Stimulated activated memory B cell treated with anti-CD40 and anti-IgM and Interleukin-4, amounts not matched to agents 10 μg/mL and 1 μg/mL and 100 μg/mL, for 72 hours (primary cell): ENCODE measurements around the gene SBF2.
"Not testable (repeated sequence)": the region's sequence is repeated elsewhere in the genome, so short reads cannot be mapped to it uniquely, and the experiment has no call there.

Experiments
- ATAC-seq: fragments of 150-1000 bp; cut with Tn5 transposase; 2 replicates; pipeline ENCODE4 v1.10.0; 2021
- H3K27ac Mint-ChIP-seq: one replicate; pipeline ENCODE4 v1.8.0; 2022; ENCODE audit warnings: mild to moderate bottlenecking, mixed read lengths
- H3K27me3 Mint-ChIP-seq: one replicate; pipeline ENCODE4 v1.8.0; 2022; ENCODE audit warnings: mixed read lengths
- H3K36me3 Mint-ChIP-seq: one replicate; pipeline ENCODE4 v1.8.0; 2022; ENCODE audit warnings: mixed read lengths
- H3K4me1 Mint-ChIP-seq: one replicate; pipeline ENCODE4 v1.8.0; 2022; ENCODE audit warnings: mixed read lengths
- H3K4me3 Mint-ChIP-seq: one replicate; pipeline ENCODE4 v1.8.0; 2022; ENCODE audit warnings: mild to moderate bottlenecking, moderate library complexity, mixed read lengths
- H3K9me3 Mint-ChIP-seq: one replicate; pipeline ENCODE4 v1.8.0; 2022; ENCODE audit warnings: mixed read lengths

Gene SBF2

GRCh38 chr11:9755561-9756185 is 538.3 kb downstream of the SBF2 start:
- Mint-ChIP-seq H3K4me3 (peak overlapping the region; percentile 45), H3K27me3 (no peaks in the 10 kb centered on the region), H3K36me3 (peaks cover 14% of the 10 kb centered on the region), H3K4me1 (peaks cover 80% of the 10 kb centered on the region), H3K9me3 (no peaks in the 10 kb centered on the region), H3K27ac (peak overlapping the region; percentile 96)
- ATAC-seq = no peak

GRCh38 chr11:9754010-9754471 is 540.0 kb downstream of the SBF2 start:
- Mint-ChIP-seq H3K4me1 (peaks cover 74% of the 10 kb centered on the region), H3K4me3 (no peak overlapping the region), H3K27ac (peak overlapping the region; percentile 96), H3K9me3 (no peaks in the 10 kb centered on the region), H3K27me3 (no peaks in the 10 kb centered on the region), H3K36me3 (peaks cover 26% of the 10 kb centered on the region)
- no peak for ATAC-seq

- no peak overlapping the region for H3K4me3 Mint-ChIP-seq
- no peaks in the 10 kb centered on the region for H3K27me3 Mint-ChIP-seq
- peaks cover 36% of the 10 kb centered on the region for H3K36me3 Mint-ChIP-seq
- ATAC-seq = no peak
- peak overlapping the region; percentile 96 for H3K27ac Mint-ChIP-seq
- H3K9me3 Mint-ChIP-seq = no peaks in the 10 kb centered on the region
- H3K4me1 Mint-ChIP-seq = peaks cover 78% of the 10 kb centered on the region
Observed at GRCh38 chr11:9753021-9753420, 541.0 kb downstream of the SBF2 start.

- no peak for ATAC-seq
- Mint-ChIP-seq H3K9me3 (no peaks in the 10 kb centered on the region), H3K4me3 (no peak overlapping the region), H3K36me3 (peaks cover 43% of the 10 kb centered on the region), H3K27ac (peak overlapping the region; percentile 96), H3K4me1 (peaks cover 79% of the 10 kb centered on the region), H3K27me3 (no peaks in the 10 kb centered on the region)
Observed at GRCh38 chr11:9752091-9752490, 541.9 kb downstream of the SBF2 start.

GRCh38 chr11:9750551-9750950 is 543.5 kb downstream of the SBF2 start:
- Mint-ChIP-seq H3K9me3 (no peaks in the 10 kb centered on the region), H3K36me3 (peaks cover 54% of the 10 kb centered on the region), H3K4me1 (peaks cover 79% of the 10 kb centered on the region), H3K4me3 (no peak overlapping the region), H3K27me3 (no peaks in the 10 kb centered on the region), H3K27ac (peak overlapping the region; percentile 75)
- no peak for ATAC-seq

- Mint-ChIP-seq H3K9me3 (no peaks in the 10 kb centered on the region), H3K4me1 (peaks cover 69% of the 10 kb centered on the region), H3K36me3 (peaks cover 59% of the 10 kb centered on the region), H3K27ac (peak overlapping the region; percentile 87), H3K27me3 (no peaks in the 10 kb centered on the region), H3K4me3 (peak overlapping the region; percentile 66)
- ATAC-seq = peak; percentile 87
Observed at GRCh38 chr11:9748361-9748970, 545.6 kb downstream of the SBF2 start.

- H3K36me3 Mint-ChIP-seq = peaks cover 57% of the 10 kb centered on the region
- H3K9me3 Mint-ChIP-seq = no peaks in the 10 kb centered on the region
- no peaks in the 10 kb centered on the region for H3K27me3 Mint-ChIP-seq
- H3K4me3 Mint-ChIP-seq = peak overlapping the region; percentile 66
- peak overlapping the region; percentile 87 for H3K27ac Mint-ChIP-seq
- peaks cover 63% of the 10 kb centered on the region for H3K4me1 Mint-ChIP-seq
- ATAC-seq = no peak
Observed at GRCh38 chr11:9747828-9748227, 546.2 kb downstream of the SBF2 start.

- Mint-ChIP-seq H3K4me1 (peaks cover 62% of the 10 kb centered on the region), H3K4me3 (no peak overlapping the region), H3K36me3 (peaks cover 59% of the 10 kb centered on the region), H3K27ac (peak overlapping the region; percentile 87), H3K9me3 (no peaks in the 10 kb centered on the region), H3K27me3 (no peaks in the 10 kb centered on the region)
- ATAC-seq = no peak
Observed at GRCh38 chr11:9747229-9747628, 546.8 kb downstream of the SBF2 start.

- Mint-ChIP-seq H3K36me3 (peaks cover 67% of the 10 kb centered on the region), H3K27ac (peak overlapping the region; percentile 87), H3K4me1 (peaks cover 64% of the 10 kb centered on the region), H3K4me3 (peak overlapping the region; percentile 42), H3K27me3 (no peaks in the 10 kb centered on the region), H3K9me3 (no peaks in the 10 kb centered on the region)
- peak; percentile 85 for ATAC-seq
Observed at GRCh38 chr11:9745411-9746211, 548.4 kb downstream of the SBF2 start.

- H3K36me3 Mint-ChIP-seq = peaks cover 71% of the 10 kb centered on the region
- H3K9me3 Mint-ChIP-seq, H3K27me3 Mint-ChIP-seq, ATAC-seq, H3K4me3 Mint-ChIP-seq: not testable (repeated sequence)
- peak overlapping the region; percentile 87 for H3K27ac Mint-ChIP-seq
- peaks cover 72% of the 10 kb centered on the region for H3K4me1 Mint-ChIP-seq
Observed at GRCh38 chr11:9743512-9743911, 550.5 kb downstream of the SBF2 start.

GRCh38 chr11:9741260-9741659 is 552.8 kb downstream of the SBF2 start:
- peaks cover 67% of the 10 kb centered on the region for H3K36me3 Mint-ChIP-seq
- H3K9me3 Mint-ChIP-seq = no peaks in the 10 kb centered on the region
- H3K27ac Mint-ChIP-seq = peak overlapping the region; percentile 90
- ATAC-seq = no peak
- H3K4me3 Mint-ChIP-seq = no peak overlapping the region
- no peaks in the 10 kb centered on the region for H3K27me3 Mint-ChIP-seq
- peaks cover 72% of the 10 kb centered on the region for H3K4me1 Mint-ChIP-seq

- peak overlapping the region; percentile 71 for H3K4me3 Mint-ChIP-seq
- no peaks in the 10 kb centered on the region for H3K27me3 Mint-ChIP-seq
- H3K9me3 Mint-ChIP-seq = no peaks in the 10 kb centered on the region
- peaks cover 70% of the 10 kb centered on the region for H3K36me3 Mint-ChIP-seq
- ATAC-seq = peak; percentile 49
- H3K27ac Mint-ChIP-seq = peak overlapping the region; percentile 90
- peaks cover 72% of the 10 kb centered on the region for H3K4me1 Mint-ChIP-seq
Observed at GRCh38 chr11:9740202-9740883, 553.7 kb downstream of the SBF2 start.

- H3K27ac Mint-ChIP-seq = peak overlapping the region; percentile 90
- H3K36me3 Mint-ChIP-seq = peaks cover 75% of the 10 kb centered on the region
- no peaks in the 10 kb centered on the region for H3K27me3 Mint-ChIP-seq
- peak overlapping the region; percentile 71 for H3K4me3 Mint-ChIP-seq
- H3K9me3 Mint-ChIP-seq = no peaks in the 10 kb centered on the region
- ATAC-seq = peak; percentile 95
- H3K4me1 Mint-ChIP-seq = peaks cover 66% of the 10 kb centered on the region
Observed at GRCh38 chr11:9739123-9739900, 554.7 kb downstream of the SBF2 start.

- H3K4me1 Mint-ChIP-seq = peaks cover 71% of the 10 kb centered on the region
- no peak for ATAC-seq
- H3K27ac Mint-ChIP-seq = peak overlapping the region; percentile 90
- H3K27me3 Mint-ChIP-seq = no peaks in the 10 kb centered on the region
- peaks cover 78% of the 10 kb centered on the region for H3K36me3 Mint-ChIP-seq
- H3K4me3 Mint-ChIP-seq = peak overlapping the region; percentile 71
- no peaks in the 10 kb centered on the region for H3K9me3 Mint-ChIP-seq
Observed at GRCh38 chr11:9738707-9739106, 555.3 kb downstream of the SBF2 start.
